H9 (cell line): ENCODE measurements around the gene MKI67. TPM values are rescaled to one million over a fixed set of nuclear protein-coding genes. Genes with fewer than 3 reads are reported as not detected.
A peak's percentile ranks its signal among the peaks of the same experiment; 100 is the strongest.

Experiments
- DNase-seq: peaks from one replicate; pipeline ENCODE4 v3.0.0-alpha.2; 2017
- H2AFZ ChIP-seq: one replicate; pipeline ENCODE4 v1.6.1; 2013; ENCODE audit warnings: mild to moderate bottlenecking, low read length, control low read depth, moderate library complexity
- H2AK5ac ChIP-seq: 2 replicates; pipeline ENCODE4 v1.6.1; 2013; ENCODE audit warnings: low read length, control low read depth, mixed read lengths; ENCODE audit not compliant: insufficient read length
- H2BK120ac ChIP-seq: one replicate; pipeline ENCODE4 v1.6.1; 2013; ENCODE audit warnings: low read depth, mild to moderate bottlenecking, low read length, control low read depth, inconsistent platforms; ENCODE audit not compliant: poor library complexity, severe bottlenecking
- H2BK12ac ChIP-seq: 2 replicates; pipeline ENCODE4 v1.6.1; 2013; ENCODE audit warnings: low read length, control low read depth, mixed read lengths, low read depth; ENCODE audit not compliant: insufficient read length
- H2BK15ac ChIP-seq: 2 replicates; pipeline ENCODE4 v1.6.1; 2013; ENCODE audit warnings: low read depth, low read length, control low read depth
- H2BK20ac ChIP-seq: one replicate; pipeline ENCODE4 v1.6.1; 2013; ENCODE audit warnings: low read depth, mild to moderate bottlenecking, low read length, control low read depth, inconsistent platforms; ENCODE audit not compliant: poor library complexity, severe bottlenecking
- H2BK5ac ChIP-seq: 2 replicates; pipeline ENCODE4 v1.6.1; 2013; ENCODE audit warnings: low read length, control low read depth, mixed read lengths; ENCODE audit not compliant: insufficient read length
- H3K14ac ChIP-seq: 2 replicates; pipeline ENCODE4 v1.6.1; 2013; ENCODE audit warnings: low read length, control low read depth; ENCODE audit not compliant: insufficient read depth
- H3K18ac ChIP-seq: 2 replicates; pipeline ENCODE4 v1.6.1; 2013; ENCODE audit warnings: low read depth, mild to moderate bottlenecking, mixed read lengths, low read length, control low read depth; ENCODE audit not compliant: insufficient read length
- H3K23ac ChIP-seq: 2 replicates; pipeline ENCODE4 v1.6.1; 2013; ENCODE audit warnings: low read length, control low read depth, mixed read lengths, low read depth; ENCODE audit not compliant: insufficient read length
- H3K23me2 ChIP-seq: 2 replicates; pipeline ENCODE4 v1.6.1; 2013; ENCODE audit warnings: low read depth, mild to moderate bottlenecking, mixed read lengths, low read length, control low read depth; ENCODE audit not compliant: insufficient read length, poor library complexity, severe bottlenecking
- H3K27ac ChIP-seq: 2 replicates; pipeline ENCODE4 v1.5.1; 2013; ENCODE audit warnings: low read length, control low read depth, mixed read lengths, low read depth; ENCODE audit not compliant: insufficient read length
- H3K27me3 ChIP-seq: 2 replicates; pipeline ENCODE4 v1.6.1; 2013; ENCODE audit warnings: low read length, control low read depth, inconsistent platforms; ENCODE audit not compliant: insufficient read depth
- H3K4ac ChIP-seq: 2 replicates; pipeline ENCODE4 v1.6.1; 2013; ENCODE audit warnings: low read depth, mild to moderate bottlenecking, control low read depth, inconsistent platforms, low read length, moderate library complexity
- H3K4me1 ChIP-seq: 2 replicates; pipeline ENCODE4 v1.6.1; 2013; ENCODE audit warnings: low read length, control low read depth, inconsistent platforms; ENCODE audit not compliant: insufficient read depth
- H3K4me2 ChIP-seq: 2 replicates; pipeline ENCODE4 v1.6.1; 2013; ENCODE audit warnings: low read length, control low read depth, mixed read lengths; ENCODE audit not compliant: insufficient read length, insufficient read depth
- H3K56ac ChIP-seq: 2 replicates; pipeline ENCODE4 v1.6.1; 2013; ENCODE audit warnings: low read depth, mild to moderate bottlenecking, mixed read lengths, low read length, control low read depth; ENCODE audit not compliant: insufficient read length
- H3K79me1 ChIP-seq: 2 replicates; pipeline ENCODE4 v1.6.1; 2013; ENCODE audit warnings: low read depth, mild to moderate bottlenecking, moderate library complexity, low read length, control low read depth, inconsistent platforms; ENCODE audit not compliant: insufficient read depth, poor library complexity, severe bottlenecking
- H3K79me2 ChIP-seq: 2 replicates; pipeline ENCODE4 v1.6.1; 2013; ENCODE audit warnings: low read length, control low read depth, inconsistent platforms; ENCODE audit not compliant: insufficient read depth
- H3K9ac ChIP-seq: 2 replicates; pipeline ENCODE4 v1.6.1; 2013; ENCODE audit warnings: low read length, control low read depth, mixed read lengths; ENCODE audit not compliant: insufficient read length; ENCODE audit errors: extremely low read depth
- H3K9me3 ChIP-seq: one replicate; pipeline ENCODE4 v1.6.1; 2013; ENCODE audit warnings: low read depth, low read length, inconsistent platforms; ENCODE audit not compliant: control insufficient read depth
- H3T11ph ChIP-seq: one replicate; pipeline ENCODE4 v1.6.1; 2013; ENCODE audit warnings: mild to moderate bottlenecking, low read length, control low read depth, inconsistent platforms
- H4K20me1 ChIP-seq: one replicate; pipeline ENCODE4 v1.6.1; 2013; ENCODE audit not compliant: control insufficient read depth, insufficient read length, insufficient read depth
- H4K5ac ChIP-seq: 2 replicates; pipeline ENCODE4 v1.6.1; 2013; ENCODE audit warnings: low read depth, mild to moderate bottlenecking, mixed read lengths, low read length, control low read depth; ENCODE audit not compliant: insufficient read length
- H4K8ac ChIP-seq: replicated peaks from 2 replicates; pipeline ENCODE4 v1.6.1; 2013; ENCODE audit warnings: low read length, control low read depth, mixed read lengths, low read depth; ENCODE audit not compliant: insufficient read length
- H4K91ac ChIP-seq: 2 replicates; pipeline ENCODE4 v1.6.1; 2013; ENCODE audit warnings: low read depth, mild to moderate bottlenecking, moderate library complexity, mixed read lengths, low read length, control low read depth; ENCODE audit not compliant: insufficient read length
- H3K27ac Mint-ChIP-seq, 3 experiments: 2 replicates in 2 of 3; 3 replicates in 1 of 3; pipeline ENCODE4 v1.8.0; 2020 to 2021; ENCODE audit warnings: mixed read lengths in 3 of 3, mild to moderate bottlenecking in 1 of 3, moderate library complexity in 1 of 3
- H3K27me3 Mint-ChIP-seq: 2 replicates; pipeline ENCODE4 v1.8.0; 2021; ENCODE audit warnings: low read depth, mild to moderate bottlenecking, moderate library complexity, mixed read lengths
- H3K36me3 Mint-ChIP-seq, 3 experiments: 2 replicates in 2 of 3; 3 replicates in 1 of 3; pipeline ENCODE4 v1.8.0; 2020 to 2021; ENCODE audit warnings: low read depth in 3 of 3, mixed read lengths in 3 of 3; ENCODE audit not compliant: insufficient read depth in 1 of 3
- H3K4me1 Mint-ChIP-seq, 2 experiments: 2 replicates each; pipeline ENCODE4 v1.8.0; 2020; ENCODE audit warnings: mixed read lengths in 2 of 2
- H3K4me3 Mint-ChIP-seq, 2 experiments: 2 replicates in 1 of 2; 3 replicates in 1 of 2; pipeline ENCODE4 v1.8.0; 2020 to 2021; ENCODE audit warnings: mild to moderate bottlenecking in 2 of 2, mixed read lengths in 2 of 2, moderate library complexity in 1 of 2
- H3K9me3 Mint-ChIP-seq, 2 experiments: 2 replicates in 1 of 2; 3 replicates in 1 of 2; pipeline ENCODE4 v1.8.0; 2020; ENCODE audit warnings: mild to moderate bottlenecking in 2 of 2, mixed read lengths in 2 of 2, moderate library complexity in 1 of 2
- CTCF ChIP-seq: fragments of 200-600 bp; sonication (generic); conservative IDR thresholded peaks from 3 replicates; pipeline ENCODE4 v1.8.0; 2021; ENCODE audit warnings: antibody characterized with exemption, mild to moderate bottlenecking
- WGBS: extraction: QIAGEN DNeasy Blood & Tissue Kit; methylation state at CpG from one replicate; pipeline ENCODE4 v1.1.7; 2013; ENCODE audit warnings: missing lambda C conversion rate, low lambda C conversion rate, mixed read lengths; ENCODE audit not compliant: insufficient read length; ENCODE audit errors: extremely low coverage; 5-methylcytosine and 5-hydroxymethylcytosine counted together
- total RNA-seq: library from RNA; stranded (reverse); gene quantifications from 2 replicates; pipeline ENCODE4 v1.2.1, GENCODE V29; 2021

Gene MKI67
- total RNA-seq, 1 experiment from 2014 or later: 108 TPM

GRCh38 chr10:128149267-128150014 is 23.2 kb upstream of the MKI67 start:
- Histone ChIP-seq H2BK15ac (no peak overlapping the region), H3K9ac (no peak overlapping the region), H3K23ac (no peak overlapping the region), H3K4ac (no peak overlapping the region), H3K18ac (no peak overlapping the region), H3K4me1 (no peaks in the 10 kb centered on the region), H3K79me1 (no peaks in the 10 kb centered on the region), H4K5ac (no peak overlapping the region), H2BK12ac (no peak overlapping the region), H2AK5ac (no peak overlapping the region), H4K8ac (no peak overlapping the region), H4K20me1 (no peaks in the 10 kb centered on the region), H4K91ac (no peak overlapping the region), H2BK20ac (no peak overlapping the region), H3K27me3 (no peaks in the 10 kb centered on the region), H3K9me3 (no peaks in the 10 kb centered on the region), H3K79me2 (no peaks in the 10 kb centered on the region), H3K27ac (no peak overlapping the region), H3K14ac (no peak overlapping the region), H3K23me2 (no peaks in the 10 kb centered on the region), H3K56ac (no peak overlapping the region), H2BK5ac (no peak overlapping the region), H3T11ph (no peak overlapping the region), H2BK120ac (no peak overlapping the region), H2AFZ (no peak overlapping the region), H3K4me2 (no peak overlapping the region)
- Mint-ChIP-seq H3K27me3 (peaks cover 49% of the 10 kb centered on the region), H3K4me3 (peak overlapping the region; percentile 67 to 81), H3K27ac (no peak overlapping the region), H3K9me3 (peaks cover 0 to 2% of the 10 kb centered on the region in 2 experiments; a peak in 1 of 5 replicates), H3K4me1 (peaks cover 12 to 14% of the 10 kb centered on the region in 2 experiments), H3K36me3 (no peaks in the 10 kb centered on the region)
- TF ChIP-seq CTCF: no peak
- WGBS: no CpG with 5 or more reads among the region's 61 CpGs
- no peak for DNase-seq
